GM19463 (cell line): ENCODE measurements around the gene NLRP6.
"Not testable (repeated sequence)": the region's sequence is repeated elsewhere in the genome, so short reads cannot be mapped to it uniquely, and the experiment has no call there.

Experiments used
- ATAC-seq: cut with Tn5 transposase; IDR thresholded peaks from one replicate; pipeline ENCODE4 v1.9.1; 2021; ENCODE audit warnings: mild to moderate bottlenecking, moderate library complexity; ENCODE audit not compliant: unreplicated experiment

NLRP6 gene

DNA sequence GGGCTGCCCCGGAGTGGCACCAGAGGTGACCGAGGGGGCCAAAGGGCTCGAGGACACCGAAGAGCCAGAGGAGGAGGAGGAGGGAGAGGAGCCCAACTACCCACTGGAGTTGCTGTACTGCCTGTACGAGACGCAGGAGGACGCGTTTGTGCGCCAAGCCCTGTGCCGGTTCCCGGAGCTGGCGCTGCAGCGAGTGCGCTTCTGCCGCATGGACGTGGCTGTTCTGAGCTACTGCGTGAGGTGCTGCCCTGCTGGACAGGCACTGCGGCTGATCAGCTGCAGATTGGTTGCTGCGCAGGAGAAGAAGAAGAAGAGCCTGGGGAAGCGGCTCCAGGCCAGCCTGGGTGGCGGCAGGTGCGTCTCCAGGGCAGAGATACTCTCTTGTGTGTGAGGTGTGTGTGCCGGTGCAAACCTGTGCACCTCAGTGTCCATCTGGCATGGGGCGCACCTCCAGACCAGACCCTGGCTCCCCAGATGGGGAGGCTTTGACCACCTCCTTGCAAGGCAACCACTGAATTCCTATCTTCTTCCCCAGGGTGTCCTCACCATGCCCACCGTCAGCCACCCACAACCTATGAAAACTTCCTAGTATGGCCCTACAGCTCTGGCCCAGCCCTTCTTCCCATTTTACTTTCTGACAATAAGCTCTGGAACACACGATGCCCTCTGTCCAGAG is 3.4 kb downstream of the NLRP6 start:
- no peak for ATAC-seq

DNA sequence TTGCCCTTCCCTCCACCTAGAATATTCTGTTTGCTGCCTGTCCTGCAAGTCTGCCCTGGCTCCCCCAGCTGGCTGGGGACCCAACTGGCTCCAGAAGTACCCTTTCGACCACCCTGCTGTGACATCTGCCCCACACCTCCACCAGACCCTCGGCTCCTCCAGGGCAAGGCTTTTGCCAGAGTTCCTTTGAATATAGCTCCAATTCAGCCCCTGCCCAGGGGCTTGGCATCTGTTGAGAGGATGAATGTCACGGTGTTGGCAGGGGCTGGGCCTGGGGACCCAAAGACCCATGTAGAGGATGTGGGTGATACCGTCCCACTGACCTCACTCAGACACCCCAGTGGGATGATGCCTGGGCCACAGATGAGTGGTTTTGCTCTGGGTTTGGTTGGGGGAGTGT is 4.0 kb downstream of the NLRP6 start:
- ATAC-seq = no peak

DNA sequence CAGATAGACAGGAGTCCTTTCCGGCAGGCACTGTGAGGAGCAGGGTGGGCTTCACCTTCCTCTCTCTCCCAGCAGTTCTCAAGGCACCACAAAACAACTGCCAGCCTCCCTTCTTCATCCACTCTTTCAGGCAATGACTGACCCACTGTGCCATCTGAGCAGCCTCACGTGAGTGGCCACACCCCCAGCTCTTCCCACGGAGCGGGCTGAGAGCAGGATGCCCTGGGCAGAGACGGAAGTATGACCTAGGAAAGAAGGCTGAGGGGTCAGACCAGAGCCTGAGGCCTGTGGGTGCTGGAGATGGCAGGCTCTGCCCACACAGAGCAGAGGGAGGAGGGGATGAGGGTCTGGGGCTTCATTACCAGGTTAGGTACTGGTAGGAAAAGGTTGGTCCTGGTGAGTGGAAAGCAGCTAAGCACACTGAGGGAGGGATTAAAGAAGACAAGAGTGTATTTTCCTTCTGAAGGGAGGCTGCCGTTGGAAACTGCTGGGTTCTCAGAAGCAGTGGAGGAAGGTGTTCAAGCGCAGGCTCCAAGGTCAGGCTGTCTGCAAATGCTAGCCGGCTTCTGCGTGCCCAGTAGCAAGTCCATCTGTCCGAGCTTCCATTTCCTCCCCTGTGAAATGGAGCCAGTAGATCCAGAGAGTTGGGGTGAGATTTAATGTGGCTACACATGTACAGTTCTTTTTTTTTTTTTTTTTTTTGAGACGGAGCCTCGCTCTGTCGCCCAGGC is 4.6 kb downstream of the NLRP6 start:
- no peak for ATAC-seq

DNA sequence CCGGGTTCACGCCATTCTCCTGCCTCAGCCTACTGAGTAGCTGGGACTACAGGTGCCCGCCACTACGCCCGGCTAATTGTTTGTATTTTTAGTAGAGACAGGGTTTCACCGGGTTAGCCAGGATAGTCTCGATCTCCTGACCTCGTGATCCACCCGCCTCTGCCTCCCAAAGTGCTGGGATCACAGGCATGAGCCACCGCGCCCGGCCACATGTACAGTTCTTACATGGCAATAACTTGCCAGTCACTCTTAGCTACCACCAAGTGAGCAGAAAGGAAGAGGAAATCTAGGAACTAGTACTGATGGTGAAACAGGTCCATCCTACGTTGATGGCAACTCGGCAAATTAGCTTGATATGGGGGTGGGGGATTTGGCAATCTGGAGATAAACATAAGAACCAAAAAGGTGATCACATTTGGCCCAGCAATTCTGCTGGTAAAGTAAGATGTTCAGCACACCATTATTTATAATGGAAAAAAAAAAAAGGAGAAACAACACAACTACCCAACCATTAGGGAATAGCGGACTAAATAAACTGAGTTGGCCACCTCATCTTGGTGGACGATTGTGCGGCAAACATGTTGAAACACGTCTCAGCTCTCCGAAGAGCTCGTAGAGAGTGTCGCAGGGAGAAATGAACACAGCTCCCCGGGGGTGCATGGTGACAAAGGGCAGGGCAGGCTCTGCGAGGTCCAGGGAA is 5.3 kb downstream of the NLRP6 start:
- ATAC-seq = no peak

DNA sequence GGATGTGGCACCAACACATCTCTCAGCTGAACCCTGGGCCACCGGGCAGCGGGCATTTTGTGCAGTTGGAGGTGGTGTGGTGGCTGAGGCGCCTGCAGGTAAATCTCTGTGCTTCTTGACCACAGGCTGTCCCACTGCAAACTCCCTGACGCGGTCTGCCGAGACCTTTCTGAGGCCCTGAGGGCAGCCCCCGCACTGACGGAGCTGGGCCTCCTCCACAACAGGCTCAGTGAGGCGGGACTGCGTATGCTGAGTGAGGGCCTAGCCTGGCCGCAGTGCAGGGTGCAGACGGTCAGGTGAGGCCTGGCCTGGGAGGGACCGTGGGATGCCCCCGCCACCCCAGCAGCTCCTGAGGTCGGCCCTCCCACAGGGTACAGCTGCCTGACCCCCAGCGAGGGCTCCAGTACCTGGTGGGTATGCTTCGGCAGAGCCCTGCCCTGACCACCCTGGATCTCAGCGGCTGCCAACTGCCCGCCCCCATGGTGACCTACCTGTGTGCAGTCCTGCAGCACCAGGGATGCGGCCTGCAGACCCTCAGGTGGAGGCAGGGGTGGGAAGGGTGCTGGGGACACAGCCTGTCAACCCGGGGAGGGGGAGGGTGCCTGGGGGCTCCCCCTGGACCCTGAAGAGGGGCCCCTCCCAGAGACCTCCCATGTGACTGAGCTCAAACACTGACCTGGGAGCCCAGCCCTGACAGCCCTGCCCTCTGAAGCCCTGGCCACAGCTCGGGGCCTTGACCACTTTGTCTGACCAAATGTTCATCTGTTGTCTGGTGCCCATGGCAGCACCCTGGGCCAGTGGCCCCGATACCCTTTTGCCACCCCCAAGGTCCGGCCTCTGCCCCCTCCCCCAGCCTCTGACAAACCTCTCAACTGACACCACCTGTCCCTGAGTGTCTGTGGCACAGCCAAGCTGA is 6.2 kb downstream of the NLRP6 start:
- ATAC-seq = no peak

- ATAC-seq = no peak
Measured at GRCh38 chr11:285021-285893, 7.0 kb downstream of the NLRP6 start.

GRCh38 chr11:285894-286220 is 7.7 kb downstream of the NLRP6 start:
- no peak for ATAC-seq

DNA sequence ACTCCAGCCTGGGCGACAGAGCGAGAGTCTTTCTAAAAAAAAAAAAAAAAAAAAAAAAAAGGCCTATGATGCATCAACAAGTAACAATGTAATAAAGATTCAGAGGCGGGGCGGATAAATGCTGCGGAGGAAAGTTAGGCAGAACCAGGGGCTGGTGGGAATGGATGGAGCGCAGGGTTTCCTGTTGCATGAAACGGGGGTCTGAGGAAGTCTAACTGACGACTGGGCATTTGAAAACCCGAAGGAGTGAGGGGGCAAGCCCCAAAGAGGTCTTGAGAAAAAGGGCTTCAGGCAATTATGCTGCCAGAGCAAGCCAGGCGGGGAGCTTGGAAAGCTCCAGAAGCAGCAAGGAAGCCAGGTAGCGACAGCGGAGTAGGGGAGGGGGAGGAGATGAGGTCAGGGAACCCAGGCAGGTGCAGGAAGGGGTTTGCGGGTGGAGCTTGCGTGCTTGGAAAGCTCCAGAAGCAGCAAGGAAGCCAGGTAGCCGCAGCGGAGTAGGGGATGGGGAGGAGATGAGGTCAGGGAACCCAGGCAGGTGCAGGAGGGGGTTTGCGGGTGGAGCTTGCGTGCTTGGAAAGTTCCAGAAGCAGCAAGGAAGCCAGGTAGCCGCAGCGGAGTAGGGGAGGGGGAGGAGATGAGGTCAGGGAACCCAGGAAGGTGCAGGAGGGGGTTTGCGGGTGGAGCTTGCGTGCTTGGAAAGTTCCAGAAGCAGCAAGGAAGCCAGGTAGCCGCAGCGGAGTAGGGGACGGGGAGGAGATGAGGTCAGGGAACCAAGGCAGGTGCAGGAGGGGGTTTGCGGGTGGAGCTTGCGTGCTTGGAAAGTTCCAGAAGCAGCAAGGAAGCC is 9.0 kb downstream of the NLRP6 start:
- not testable (repeated sequence) for ATAC-seq

DNA sequence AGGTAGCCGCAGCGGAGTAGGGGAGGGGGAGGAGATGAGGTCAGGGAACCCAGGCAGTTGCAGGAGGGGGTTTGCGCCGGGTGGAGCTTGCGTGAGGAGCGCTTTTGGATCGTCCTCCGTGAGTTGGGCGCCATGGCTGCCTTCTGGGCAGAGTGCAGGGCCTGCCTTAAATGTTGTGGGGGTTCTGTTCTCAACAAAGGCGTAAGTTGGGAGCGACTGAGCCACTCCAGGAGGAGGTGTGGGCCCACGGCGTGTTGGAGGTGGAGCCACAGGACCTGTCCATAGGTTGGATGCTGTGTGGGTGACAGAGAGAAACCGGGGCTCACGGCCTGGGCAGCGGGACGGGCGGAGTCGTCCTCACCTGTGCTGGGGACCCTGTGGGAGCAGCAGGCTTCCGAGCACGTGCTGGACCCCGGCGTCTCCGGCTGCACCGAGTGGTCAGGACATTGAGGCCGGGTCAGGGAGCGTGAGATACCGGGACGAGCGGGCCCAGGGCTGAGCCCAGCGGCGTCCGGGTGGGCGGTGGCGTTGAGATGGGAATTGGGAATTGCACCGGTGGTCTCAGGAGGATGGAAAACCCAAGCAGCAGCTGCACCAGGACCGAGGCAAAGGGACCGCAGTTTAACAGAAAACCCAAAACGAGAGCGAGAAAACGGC is 9.7 kb downstream of the NLRP6 start:
- no peak for ATAC-seq

- peak; percentile 72 for ATAC-seq
Measured at GRCh38 chr11:288478-289397, 10.5 kb downstream of the NLRP6 start, which contains the start of gene PGGHG. PGGHG (plus strand) TSS chr11:289126; CDS start chr11:289817, 691 bp downstream.

DNA sequence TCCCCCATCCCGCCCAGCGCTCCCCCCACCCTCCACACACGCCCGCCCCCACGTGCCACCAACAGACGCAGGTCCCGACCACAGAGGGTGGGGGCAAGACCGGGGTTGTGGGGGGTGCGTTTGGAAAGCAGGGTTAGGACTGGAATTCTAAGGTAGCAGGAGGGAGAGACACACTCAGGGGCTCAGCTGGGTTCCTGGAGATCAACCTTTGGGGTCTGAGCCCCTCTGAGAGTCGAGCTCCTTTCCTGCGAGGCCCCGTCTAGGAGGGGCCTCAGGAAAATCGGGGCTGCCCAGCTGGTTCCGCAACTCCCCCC is 11.1 kb downstream of the NLRP6 start:
- ATAC-seq = peak; percentile 2

DNA sequence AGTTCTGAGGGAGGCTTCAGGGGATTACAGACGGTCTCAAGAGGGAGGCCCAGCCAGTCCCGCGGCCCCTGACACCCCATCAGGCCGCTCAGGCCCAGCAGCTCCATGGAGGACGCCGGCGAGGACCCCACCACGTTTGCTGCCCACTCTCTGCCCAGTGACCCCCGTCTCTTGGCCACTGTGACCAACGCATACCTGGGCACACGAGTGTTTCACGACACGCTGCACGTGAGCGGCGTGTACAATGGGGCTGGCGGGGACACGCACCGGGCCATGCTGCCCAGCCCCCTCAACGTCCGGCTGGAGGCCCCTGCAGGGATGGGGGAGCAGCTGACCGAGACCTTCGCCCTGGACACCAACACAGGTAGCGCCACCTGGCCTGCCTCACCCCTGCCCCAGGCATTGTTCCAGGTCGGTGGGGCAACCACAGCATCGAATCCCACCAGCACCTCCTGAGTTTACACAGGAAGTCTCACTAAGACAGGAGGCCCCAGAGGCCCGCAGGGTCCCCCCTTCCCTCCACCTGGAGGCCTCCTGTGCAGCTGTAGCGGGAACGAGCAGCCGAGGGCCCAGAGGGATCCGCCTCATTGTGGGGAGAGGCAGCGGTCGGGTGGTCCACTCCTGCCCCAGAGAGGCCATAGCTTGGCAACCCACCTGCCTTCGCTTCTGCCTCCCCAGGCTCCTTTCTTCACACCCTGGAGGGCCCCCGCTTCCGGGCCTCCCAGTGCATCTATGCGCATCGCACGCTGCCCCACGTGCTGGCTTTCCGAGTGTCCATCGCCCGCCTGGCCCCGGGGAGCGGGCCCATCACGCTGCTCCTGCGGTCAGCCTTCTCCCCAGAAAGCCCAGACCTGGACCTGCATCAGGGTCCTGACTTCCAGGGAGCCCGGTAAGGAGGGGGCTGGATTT is 11.8 kb downstream of the NLRP6 start:
- no peak for ATAC-seq

GRCh38 chr11:290621-291231 is 12.5 kb downstream of the NLRP6 start:
- ATAC-seq = no peak

- no peak for ATAC-seq
Measured at GRCh38 chr11:291281-292210, 13.3 kb downstream of the NLRP6 start.
